PC-9 (cell line): ENCODE data around the gene CHRNA4.

Experiments used
- EZH2 ChIP-seq: fragments of 200-600 bp; sonication (generic); IDR thresholded peaks from 2 replicates; pipeline ENCODE4 v1.8.0; 2017; ENCODE audit warnings: antibody characterized with exemption, low read depth
- TF ChIP-seq, protein P1 (sequence below): fragments of 200-600 bp; sonication (generic); conservative IDR thresholded peaks from 2 replicates; pipeline ENCODE4 v1.6.1; 2017; ENCODE audit warnings: mixed run types, antibody characterized with exemption, mild to moderate bottlenecking, moderate library complexity

DNA sequence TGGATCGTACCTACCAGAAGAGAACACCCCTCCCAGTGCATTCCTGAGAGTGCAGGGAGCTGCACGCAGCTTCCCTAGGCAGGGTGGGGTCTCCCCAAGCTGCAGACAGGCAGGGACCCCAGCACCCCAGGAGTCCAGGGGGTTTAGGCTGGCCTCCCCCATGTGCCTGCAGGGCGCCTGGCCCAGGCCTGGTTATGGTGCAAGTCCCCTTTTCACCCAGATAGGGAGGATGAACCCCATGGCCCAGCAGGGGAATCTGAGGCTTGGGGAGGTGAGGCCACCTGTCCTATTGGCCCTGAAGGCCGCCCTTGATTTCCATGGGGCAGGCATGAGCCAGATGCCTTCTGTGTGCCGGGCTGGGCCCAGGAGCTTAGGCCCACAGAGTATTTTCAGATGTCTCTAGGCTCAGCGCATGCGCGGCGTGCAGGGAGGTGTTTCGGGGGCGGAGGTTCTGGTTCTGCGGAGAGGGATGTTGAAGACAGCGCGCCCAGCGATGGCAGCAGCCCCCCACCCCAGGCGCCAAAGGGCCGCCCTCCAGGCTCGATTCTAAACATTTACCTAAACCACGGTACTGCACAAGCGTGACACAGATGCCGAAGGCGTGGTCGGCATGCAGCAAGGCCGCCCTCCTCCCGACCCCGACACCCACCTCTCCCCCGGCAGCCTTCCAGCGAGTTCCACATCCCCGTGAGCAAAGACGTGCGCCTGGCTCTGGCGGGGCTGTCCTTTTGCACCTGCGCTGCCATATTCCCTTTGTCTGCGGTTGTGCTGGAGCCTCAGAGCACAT is 38.8 kb downstream of the CHRNA4 start:
- TF ChIP-seq, protein P1, sequence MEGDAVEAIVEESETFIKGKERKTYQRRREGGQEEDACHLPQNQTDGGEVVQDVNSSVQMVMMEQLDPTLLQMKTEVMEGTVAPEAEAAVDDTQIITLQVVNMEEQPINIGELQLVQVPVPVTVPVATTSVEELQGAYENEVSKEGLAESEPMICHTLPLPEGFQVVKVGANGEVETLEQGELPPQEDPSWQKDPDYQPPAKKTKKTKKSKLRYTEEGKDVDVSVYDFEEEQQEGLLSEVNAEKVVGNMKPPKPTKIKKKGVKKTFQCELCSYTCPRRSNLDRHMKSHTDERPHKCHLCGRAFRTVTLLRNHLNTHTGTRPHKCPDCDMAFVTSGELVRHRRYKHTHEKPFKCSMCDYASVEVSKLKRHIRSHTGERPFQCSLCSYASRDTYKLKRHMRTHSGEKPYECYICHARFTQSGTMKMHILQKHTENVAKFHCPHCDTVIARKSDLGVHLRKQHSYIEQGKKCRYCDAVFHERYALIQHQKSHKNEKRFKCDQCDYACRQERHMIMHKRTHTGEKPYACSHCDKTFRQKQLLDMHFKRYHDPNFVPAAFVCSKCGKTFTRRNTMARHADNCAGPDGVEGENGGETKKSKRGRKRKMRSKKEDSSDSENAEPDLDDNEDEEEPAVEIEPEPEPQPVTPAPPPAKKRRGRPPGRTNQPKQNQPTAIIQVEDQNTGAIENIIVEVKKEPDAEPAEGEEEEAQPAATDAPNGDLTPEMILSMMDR = no peak
- no peak for TF ChIP-seq EZH2
